GM18951 (cell line): Measurements from ENCODE around the gene CPEB3.

Experiments
- POLR2A ChIP-seq: IDR thresholded peaks from 4 replicates; pipeline ENCODE4 v1.6.1; 2011; ENCODE audit warnings: mild to moderate bottlenecking; ENCODE audit not compliant: insufficient read length, insufficient read depth; ENCODE audit errors: extremely low read depth
- in situ Hi-C: fragments of 300-500 bp; cut with MboI; formaldehyde crosslinking; loops from one replicate; pipeline ENCODE4 v1.12.0; 2022; ENCODE audit warnings: low sequenced_read_pairs, mixed read lengths, inconsistent platforms; ENCODE audit not compliant: unreplicated experiment

The CPEB3 gene

DNA sequence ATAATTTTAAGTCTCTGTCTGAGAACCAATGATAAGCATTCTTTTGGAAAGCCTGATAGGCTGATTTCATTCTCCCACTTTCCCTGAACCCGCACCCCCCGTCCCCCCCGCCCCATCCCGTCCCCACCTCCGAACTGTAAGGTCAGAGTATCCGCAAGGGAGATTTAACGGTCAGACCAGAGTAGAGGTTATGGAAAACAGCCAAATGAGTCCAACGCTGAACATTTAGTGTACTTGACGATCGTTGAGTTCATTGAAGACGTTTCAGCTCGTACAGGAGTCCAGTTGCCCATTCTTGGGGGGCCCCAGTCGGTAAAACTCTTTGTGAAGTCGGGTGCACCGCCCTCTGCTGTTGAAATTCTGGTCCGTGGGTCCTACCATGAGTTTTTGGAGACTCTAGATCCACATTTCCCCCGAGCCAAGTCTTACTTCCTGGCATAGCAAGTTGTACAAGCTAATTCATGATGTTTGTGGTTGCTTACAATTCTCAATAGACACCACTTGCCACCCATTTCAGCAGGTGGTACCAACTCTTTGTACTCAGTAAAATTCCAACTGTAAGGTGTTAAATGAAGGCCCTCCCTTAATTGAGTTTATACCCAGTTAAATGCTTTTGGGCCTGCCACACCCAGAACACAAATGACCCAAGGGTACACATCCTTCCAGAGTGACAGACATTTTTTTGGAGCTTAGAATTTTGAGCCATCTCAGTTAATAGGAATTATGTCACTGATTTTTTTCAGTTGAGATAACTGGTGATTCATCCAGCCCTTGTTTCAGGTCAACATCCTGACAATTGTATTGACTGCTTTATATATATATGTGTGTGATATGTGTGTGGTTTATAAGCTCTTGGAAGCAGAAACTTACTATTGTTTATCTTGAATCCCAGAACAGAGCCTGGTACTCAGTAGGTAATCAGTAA is 1.3 kb upstream of the CPEB3 start:
- TF ChIP-seq POLR2A, result no peak
- in situ Hi-C loops, result no loop called here

- no peak for TF ChIP-seq POLR2A
- in situ Hi-C loops, result no loop called here
Observed at GRCh38 chr10:92291616-92291865, 663 bp upstream of the CPEB3 start.

DNA sequence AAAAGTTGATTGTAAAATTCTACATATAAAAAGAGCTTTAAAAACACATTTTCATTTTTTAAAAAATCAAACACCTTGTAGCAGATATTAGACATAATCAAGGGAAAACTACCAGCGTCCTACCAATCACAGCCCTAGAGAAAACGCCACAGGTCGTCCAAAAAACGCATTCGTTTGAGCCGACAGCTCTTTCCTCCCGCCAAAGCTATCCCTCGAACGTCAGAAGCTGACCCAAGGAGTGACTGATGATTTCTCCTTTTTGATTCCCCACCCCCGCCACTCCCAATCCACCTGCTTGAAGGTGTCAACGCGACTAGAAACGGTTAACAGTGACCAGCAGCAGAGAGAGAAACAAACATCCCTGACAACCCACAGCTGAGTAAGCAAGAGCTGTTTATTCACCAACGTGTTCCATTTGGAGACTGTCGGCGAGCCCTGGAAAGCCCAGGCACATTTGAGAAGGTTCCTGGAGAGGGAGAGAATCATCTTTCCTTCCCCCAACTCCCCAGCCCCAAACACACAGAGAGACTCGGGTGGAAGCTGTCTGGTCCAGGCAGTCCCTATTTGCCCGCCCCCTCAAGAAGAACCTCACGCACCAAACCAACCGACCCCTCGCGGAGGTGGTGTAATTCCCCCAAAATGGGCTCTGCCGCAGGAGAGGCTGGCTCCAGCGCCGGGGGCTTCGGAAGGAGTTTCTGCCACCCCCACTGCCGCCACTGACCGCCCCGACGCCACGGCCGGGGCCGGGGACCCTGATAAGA is 622 bp downstream of the CPEB3 start:
- in situ Hi-C loops, result no loop called here

DNA sequence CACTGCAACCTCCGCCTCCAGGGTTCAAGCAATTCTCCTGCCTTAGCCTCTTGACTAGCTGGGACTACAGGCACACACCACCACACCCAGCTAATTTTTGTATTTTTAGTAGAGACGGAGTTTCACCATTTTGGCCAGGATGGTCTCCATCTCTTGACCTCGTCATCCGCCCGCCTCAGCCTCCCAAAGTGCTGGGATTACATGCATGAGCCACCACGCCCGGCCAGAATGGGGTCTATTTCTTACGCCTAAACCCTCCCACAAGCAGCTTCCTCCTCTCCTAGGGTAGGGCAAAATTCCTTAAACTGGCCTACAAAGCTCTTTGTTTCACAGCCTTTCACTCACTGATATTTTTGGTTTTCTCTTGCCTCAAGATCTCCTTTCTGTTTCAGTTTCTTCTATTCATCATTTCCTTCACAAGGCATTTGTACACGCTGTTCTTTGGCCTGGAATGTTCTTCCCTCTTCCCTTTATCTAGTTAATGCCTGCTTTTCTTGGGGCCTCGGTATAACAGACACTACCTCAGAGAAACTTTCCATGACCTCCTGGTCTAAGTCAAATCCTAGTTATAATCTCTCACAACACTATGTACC is 6.7 kb downstream of the CPEB3 start:
- in situ Hi-C loops, result loop anchor here (10.0 kb wide), 1 partner anchor 179 kb away; no protein-coding TSS in a partner anchor
- TF ChIP-seq POLR2A, result no peak

More for the DNA sequence above, 622 bp downstream of the CPEB3 start:
- no peak for TF ChIP-seq POLR2A

DNA sequence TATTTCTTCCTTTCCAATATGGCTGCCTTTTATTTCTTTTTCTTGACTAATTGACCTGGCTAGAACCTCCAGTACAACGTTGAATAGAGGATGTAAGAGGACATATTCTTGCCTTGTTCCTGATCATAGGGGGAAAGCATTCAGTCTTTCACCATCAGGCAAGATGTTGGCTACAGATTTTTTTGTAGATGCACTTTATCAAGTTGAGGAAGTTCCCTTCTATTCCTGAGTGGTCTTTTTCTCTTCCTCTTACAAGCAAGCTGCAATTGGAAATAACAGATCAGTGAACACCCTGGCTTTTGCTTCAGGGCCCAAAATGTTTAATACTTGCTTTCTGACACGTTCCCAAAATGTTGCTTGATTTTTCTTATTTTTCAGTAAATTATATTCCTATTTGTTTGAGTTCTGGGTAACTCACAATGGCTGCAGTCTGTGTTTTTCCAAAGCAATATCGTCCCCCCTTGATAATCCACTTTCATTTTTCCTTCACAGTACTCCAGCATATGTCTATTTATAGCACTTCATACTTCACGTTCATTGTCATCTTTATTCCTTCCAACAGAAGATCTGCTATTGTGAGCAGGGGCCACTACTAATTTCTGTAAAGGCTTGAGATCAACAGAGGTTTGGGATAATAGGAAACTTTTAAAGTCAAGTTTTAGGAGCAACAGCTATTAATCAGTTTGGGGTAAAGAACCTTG is 11.7 kb downstream of the CPEB3 start:
- no peak for TF ChIP-seq POLR2A
- in situ Hi-C loops, result no loop called here

- TF ChIP-seq POLR2A, result no peak
- in situ Hi-C loops, result no loop called here
Observed at GRCh38 chr10:92274071-92274470, 16.8 kb downstream of the CPEB3 start.

DNA sequence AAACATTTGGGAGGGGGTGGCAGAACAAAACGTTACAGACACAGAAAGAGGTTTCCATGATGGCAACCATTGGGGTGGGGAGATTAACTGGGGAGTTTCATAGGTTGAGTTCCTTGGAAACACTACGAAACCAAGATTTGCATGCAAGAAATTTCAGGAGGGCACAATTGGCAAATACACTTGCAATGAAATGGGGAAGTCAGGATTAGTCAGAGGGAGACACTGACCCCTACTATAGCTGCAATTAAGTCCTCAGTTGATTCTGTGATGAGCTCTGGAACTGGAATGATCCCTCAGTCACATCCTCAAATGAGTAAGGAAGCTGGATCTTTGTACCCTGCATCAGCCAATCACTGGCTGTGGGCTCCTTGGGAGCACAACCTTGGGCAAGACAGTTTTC is 22.1 kb downstream of the CPEB3 start:
- TF ChIP-seq POLR2A, result no peak
- in situ Hi-C loops, result no loop called here

GRCh38 chr10:92267343-92267742 is 23.5 kb downstream of the CPEB3 start:
- in situ Hi-C loops, result no loop called here
- no peak for TF ChIP-seq POLR2A

DNA sequence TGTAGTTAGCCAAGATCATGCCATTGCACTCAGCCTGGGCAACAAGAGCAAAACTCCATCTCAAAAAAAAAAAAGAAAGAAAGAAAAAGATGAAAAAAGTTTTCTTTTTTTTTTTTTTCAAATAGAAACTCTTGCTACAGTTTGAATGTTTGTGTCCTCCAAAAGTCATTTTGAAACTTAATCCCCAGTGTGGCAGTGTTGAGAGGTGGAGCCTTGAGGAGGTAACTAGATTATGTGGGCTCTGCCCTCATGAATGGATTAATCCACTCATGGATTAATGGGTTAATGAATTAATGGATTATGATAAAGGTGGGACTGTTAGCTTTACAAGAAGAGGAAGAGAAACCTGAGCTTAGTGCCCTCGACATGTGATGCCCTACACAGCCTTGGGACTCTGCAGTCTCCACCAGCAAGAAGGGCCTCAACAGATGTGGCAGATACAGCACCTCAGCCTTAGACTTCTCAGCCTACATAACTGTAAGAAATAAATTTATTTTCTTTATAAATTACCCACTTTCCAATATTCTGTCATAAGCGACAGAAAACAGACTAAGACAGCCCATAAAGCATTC is 25.1 kb downstream of the CPEB3 start:
- TF ChIP-seq POLR2A, result no peak
- in situ Hi-C loops, result no loop called here

GRCh38 chr10:92264249-92264648 is 26.6 kb downstream of the CPEB3 start:
- TF ChIP-seq POLR2A, result no peak
- in situ Hi-C loops, result no loop called here

DNA sequence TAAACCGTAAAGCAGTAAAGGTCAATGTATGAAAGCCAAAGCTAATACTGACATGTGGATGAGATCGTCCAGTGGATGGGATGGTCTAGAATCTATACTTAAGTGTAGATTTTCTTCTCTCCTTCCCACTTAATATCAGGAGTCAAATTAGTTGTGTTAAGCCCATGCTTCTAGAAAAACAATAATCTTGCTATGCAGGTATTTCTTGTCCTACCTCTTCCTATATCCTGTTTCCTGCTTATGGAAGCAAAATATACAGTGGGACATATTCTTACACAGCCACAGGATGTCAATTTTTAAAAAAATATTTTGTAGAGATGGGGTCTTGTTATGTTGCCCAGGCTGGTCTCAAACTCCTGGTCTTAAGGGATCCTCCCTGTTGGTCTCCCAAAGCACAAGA is 27.5 kb downstream of the CPEB3 start:
- no peak for TF ChIP-seq POLR2A
- in situ Hi-C loops, result no loop called here

GRCh38 chr10:92248566-92248965 is 42.3 kb downstream of the CPEB3 start:
- no peak for TF ChIP-seq POLR2A
- in situ Hi-C loops, result no loop called here

- in situ Hi-C loops, result no loop called here
- TF ChIP-seq POLR2A, result no peak
Observed at GRCh38 chr10:92244796-92245195, 46.1 kb downstream of the CPEB3 start.
